GM21381 (cell line): Measurements from ENCODE around the gene PRAME.
"Not testable (repeated sequence)": the region's sequence is repeated elsewhere in the genome, so short reads cannot be mapped to it uniquely, and the experiment has no call there.

ENCODE experiments used
- ATAC-seq: cut with Tn5 transposase; IDR thresholded peaks from one replicate; pipeline ENCODE4 v1.9.1; 2021; ENCODE audit warnings: mild to moderate bottlenecking, moderate library complexity; ENCODE audit not compliant: unreplicated experiment

Gene PRAME, protein sequence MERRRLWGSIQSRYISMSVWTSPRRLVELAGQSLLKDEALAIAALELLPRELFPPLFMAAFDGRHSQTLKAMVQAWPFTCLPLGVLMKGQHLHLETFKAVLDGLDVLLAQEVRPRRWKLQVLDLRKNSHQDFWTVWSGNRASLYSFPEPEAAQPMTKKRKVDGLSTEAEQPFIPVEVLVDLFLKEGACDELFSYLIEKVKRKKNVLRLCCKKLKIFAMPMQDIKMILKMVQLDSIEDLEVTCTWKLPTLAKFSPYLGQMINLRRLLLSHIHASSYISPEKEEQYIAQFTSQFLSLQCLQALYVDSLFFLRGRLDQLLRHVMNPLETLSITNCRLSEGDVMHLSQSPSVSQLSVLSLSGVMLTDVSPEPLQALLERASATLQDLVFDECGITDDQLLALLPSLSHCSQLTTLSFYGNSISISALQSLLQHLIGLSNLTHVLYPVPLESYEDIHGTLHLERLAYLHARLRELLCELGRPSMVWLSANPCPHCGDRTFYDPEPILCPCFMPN

DNA sequence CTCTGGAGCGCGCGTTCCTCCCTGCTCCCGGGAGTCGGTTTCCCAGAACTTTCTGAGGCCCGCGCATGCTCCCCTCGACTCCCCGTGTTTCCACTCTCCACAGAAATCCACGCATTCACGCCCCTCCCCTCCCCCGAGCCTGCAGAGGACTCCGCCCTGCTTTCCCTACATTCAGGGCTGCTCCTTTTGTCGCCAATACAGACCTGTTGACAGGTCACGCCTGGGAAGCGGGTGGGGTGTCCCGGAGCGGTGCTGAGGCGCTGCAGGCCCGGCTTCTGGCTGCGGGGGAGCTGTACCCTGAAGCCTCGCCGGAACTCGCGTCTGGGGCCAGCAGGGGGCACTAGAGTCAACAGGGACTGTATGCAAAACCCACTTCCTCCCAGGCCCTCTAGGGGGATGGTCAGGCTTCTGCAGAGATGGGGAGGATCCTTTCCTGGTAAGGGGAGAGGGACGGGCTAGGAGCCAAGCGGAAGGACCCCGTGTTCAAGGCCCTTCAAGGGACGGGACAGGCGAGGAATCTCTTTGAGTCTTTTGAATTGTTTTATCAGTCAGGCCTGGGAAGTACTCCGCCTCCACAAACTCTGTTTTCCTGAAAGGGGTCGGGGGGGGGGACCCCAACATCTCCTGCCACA, at the start of gene PRAME:
Gene PRAME (minus strand): TSS at position 294 of the 632 bp plus-strand sequence. CDS start 2,433 bp downstream, outside the sequence.
- ATAC-seq = no peak

DNA sequence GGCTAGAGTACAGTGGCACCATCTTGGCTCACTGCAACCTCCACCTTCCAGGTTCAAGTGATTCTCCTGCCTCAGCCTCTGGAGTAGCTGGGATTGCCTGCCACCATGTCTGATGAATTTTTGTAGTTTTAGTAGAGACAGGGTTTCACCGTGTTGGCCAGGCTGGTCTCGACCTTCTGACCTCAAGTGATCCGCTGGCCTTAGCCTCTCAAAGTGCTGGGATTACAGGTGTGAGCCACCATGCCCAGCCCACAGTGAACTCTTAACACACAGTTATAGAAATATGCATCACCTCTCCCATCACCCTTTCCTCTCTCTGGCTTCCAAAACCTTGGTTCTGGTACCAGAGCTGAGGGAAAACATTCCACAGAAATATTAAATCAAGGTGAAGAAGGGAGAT, 49.0 kb upstream of the PRAME start:
- not testable (repeated sequence) for ATAC-seq

DNA sequence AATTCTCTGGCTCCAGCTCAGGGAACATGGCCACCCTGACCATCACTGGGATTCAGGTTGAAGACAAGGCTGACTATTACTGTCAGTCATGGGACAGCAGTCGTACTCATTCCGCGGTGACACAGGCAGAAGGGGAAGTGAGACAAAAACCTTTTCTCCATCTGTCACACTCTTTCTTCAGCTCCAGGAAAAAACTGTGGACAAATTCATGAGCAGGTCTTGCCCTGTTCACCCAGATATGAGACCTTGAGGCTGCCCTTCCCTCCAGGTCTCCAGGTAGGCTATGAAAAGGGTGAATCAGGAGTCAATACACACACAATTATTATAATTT, 46.0 kb upstream of the PRAME start:
- no peak for ATAC-seq

DNA sequence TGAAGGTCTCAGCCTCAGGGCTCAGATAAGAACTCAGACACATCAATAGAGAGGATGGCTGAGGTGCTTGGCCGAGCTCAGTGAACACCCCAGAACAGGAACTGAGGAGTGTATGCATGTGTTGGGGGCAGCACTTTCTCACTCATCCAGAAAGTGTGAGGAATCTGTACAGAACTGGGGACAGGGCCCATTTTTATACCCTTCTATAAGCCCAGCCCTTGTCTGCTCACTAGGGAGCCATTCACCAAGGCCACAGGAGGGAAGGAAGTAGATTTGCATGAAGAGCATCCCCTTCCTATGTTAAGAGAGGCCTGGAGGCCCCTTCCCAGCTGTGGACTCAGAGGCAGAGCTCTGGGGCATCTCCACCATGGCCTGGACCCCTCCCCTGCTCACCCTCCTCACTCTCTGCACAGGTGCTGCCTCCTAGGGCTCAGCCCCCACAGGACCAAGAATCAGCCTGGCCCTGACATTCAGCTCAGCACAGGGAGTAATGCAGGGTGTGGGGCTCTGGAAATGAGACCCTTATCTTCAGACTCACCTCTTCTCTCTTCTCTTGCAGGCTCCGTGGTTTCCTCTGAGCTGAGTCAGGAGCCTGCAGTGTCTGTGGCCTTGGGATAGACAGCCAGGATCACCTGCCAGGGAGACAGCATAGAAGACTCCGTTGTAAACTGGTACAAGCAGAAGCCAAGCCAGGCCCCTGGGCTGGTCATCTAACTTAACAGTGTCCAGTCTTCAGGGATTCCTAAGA, 45.4 kb upstream of the PRAME start:
- no peak for ATAC-seq

DNA sequence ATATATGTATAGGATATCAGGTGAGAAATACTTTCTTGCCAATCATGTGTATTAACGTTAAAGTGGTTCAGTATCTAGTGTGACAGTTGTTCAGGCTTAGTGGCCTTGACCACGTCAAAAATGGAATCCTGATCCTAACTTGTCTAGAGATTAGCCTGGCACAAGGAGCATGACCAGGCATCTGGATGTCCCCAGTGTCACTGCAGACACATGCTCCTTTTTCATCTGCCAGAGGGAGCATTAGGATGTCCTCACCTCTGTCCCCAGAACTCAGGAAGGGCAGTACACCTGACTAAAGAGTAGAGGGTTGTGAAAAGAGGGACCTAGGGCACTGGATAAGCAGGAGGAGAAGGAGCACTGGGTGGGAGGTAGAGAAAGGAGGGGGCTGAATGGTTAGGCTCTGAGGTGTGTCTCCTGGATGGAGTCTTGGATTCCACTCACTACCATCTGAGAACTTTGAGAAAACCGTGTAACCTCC, 44.4 kb upstream of the PRAME start:
- ATAC-seq = no peak

DNA sequence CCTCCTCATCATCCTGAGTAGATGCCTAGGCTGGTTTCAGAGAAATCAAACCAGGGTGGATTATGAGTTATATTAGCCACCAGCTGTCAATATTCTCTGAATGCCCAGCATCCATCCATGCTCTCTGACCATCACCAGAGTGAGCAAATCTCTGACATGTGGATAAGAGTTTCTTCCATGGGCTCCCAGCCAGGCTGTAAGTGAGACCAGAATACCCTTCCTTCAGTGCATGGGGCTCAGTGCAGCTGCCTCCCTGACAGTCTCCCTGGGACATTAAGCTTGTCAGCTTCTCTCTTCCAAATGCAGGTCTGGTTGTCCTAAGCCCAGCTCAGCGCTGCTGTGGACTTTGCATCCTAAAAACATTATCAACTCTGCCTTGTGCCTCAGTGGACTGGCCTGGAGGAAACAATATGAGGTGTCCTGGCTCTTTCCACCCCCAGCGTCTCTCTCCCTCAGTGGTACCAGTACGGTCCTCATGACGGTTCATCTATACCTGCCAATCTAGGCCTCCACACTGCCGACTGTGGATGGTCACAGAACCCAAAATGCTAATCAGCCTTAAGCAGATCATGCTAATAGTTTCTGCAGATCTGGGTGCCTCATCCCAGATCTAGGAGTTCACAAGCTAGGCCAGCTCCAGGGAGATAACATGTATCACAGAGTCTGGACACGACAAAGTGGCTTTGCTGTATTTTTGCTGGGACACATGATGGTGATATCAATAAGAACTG, 41.6 kb upstream of the PRAME start:
- ATAC-seq = no peak

DNA sequence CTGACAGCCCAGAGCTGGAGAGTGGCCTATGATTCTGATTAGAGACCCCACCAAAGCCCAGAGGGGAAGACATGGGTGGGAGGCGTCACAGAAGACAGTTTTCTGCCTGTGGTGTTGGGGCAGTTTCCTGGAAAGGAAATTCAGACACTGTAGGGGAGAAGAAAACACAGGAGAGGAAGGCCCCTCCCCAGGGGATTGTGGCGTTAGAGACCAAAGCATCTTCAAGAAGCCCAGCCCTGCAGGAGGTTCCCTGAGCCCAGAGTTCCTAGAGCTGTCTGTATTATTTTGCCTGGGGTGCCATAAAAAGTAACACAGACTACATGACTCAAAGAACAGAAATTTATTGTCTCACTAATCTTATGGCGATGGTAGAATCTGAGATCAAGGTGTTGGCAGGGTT, 40.2 kb upstream of the PRAME start:
- no peak for ATAC-seq

DNA sequence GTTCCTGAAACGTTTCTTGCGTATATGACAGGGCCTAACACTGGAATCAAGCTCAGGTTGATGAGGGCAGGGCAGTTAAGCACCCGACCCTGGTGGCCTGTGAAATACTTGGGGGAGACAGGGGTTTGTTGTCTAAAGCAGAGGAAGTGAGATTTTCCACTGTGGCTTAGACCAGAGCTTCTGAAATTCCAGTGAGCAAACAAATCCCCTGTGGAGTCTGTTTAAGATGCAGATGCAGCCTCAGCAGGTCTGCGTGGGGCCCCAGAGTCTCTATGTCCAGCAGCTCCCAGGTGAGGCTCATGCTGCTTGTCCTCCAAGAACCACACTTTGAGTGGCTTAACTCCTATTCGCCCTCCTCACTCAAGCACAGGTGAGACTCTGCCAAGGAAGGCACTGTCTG, 39.1 kb upstream of the PRAME start:
- ATAC-seq = no peak

DNA sequence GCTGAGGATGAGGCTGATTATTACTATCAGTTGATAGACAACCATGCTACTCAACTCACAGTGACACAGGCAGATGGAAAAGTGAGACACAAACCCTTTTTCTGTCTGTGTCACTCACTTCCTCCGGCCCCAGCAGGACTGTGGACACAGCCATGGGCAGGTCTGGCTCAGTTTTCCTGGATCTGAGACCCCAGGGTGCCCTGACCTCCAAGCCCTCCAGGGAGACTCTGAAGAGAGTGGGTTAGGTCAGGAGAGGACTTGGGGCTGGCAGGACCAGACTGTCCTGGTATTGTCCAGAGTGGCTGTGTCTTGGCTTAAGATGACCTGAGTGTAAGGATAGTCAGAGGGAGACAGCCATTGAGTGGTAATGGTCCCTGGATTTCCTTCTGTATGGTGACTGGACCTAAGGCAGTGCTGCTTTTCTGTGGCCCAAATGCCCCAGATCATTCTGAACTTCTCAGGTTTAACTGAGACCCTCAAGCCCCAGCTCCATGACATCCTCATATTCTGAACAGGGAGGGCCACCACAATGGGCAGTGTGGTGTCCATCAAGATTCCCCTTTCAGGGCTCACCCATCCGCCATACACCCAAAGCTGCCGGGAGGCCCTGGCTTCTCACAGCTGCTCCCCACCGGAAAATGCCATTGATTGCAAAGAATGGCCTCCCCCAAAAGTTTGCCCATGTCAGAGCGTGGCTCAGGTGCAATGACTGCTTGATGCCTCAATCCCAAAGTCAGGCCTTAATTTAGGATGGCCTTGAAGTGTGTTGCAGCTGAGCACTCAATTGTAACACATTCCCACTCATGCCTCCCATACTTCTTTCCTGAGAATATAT, 36.2 kb upstream of the PRAME start:
- ATAC-seq = no peak

DNA sequence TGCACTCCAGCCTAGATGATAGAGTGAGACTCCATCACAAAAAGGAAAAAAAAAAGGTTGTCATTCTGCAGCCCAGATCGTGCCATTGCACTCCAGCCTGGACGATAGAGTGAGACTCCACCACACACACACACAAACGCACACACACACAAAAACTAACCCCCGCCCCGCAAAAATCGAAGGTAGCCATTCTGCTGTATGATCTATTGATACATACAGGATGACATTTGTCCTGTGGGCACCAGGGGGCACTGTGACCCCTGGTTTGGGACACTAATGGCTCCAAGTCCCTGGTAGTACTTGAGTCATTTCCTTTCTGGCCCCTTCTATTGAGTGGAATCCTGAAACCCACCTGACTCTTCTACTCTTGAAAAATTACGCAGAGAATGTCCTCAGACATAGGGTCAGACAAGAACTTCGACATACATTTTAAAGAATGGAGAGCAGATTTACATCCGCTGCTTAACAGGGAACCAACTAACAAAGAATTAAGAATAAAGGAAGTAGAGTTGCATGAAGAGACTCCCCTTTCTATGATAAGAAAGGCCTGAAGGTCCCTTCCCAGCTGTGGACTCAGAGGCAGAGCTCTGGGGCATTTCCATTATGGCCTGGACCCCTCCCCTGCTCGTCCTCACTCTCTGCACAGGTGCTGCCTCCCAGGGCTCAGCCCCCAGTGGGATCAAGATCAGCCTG, 35.0 kb upstream of the PRAME start:
- ATAC-seq = no peak

DNA sequence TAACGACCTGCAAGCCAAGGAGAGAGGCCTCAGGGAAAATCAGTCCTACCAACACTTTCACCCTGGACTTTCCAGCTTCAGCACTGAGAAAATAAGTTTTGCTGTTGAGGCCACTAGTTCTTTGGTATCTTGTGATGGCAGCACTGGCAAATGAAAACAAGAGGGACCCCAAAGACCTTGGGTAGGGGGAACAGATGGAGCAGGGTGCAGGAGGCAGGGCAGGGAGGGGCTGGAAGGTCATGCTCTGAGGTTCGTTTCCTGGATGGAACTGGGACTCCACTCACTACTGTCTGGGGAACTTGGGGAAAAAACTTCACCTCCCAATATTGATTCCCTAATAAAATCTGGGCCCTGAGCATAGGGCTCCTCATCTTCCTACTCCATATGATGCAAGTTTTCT, 34.2 kb upstream of the PRAME start:
- no peak for ATAC-seq

DNA sequence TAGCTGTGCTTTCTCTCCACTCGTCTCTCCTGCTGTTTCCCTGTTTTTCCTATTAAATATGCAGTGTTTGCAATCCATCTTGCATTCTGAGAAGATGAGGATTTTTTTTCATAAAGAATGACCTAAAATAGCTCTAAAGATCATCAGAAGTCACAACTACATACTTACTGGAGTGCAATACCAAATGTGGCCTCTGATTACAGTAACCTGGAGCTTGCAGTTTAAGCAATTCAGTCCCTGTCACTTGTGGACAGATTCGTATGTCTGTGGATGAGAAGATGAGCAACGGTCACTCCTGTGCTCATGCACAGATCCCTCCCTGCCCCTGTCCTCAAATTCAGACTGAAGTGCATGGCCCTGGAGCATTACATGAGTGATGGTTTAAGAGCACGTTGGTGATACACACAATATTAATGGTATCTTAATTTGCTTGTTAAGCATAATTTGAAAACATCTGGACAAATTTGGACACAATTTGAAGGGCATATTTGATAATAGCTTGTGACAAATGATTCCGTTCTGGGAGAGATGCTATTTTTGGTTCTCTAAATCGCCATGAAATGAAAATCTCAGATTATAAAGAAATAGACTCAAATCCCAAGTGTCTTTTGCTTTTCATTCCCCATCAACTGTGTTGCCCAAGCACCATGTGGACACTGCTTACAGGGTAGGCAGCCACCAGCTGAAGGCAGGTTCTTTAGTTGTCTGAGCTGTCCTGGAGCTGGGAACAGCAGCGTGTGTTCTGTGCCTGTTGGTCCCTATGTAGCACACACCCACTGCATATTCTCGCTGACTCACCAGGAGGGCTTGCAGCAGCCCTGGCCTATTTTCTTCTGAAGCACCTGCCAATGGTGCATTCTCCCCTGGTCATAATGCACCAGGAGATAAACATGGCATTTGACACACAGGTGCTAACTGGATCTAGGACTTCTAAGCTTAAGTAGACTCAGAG, 32.6 kb upstream of the PRAME start:
- no peak for ATAC-seq

DNA sequence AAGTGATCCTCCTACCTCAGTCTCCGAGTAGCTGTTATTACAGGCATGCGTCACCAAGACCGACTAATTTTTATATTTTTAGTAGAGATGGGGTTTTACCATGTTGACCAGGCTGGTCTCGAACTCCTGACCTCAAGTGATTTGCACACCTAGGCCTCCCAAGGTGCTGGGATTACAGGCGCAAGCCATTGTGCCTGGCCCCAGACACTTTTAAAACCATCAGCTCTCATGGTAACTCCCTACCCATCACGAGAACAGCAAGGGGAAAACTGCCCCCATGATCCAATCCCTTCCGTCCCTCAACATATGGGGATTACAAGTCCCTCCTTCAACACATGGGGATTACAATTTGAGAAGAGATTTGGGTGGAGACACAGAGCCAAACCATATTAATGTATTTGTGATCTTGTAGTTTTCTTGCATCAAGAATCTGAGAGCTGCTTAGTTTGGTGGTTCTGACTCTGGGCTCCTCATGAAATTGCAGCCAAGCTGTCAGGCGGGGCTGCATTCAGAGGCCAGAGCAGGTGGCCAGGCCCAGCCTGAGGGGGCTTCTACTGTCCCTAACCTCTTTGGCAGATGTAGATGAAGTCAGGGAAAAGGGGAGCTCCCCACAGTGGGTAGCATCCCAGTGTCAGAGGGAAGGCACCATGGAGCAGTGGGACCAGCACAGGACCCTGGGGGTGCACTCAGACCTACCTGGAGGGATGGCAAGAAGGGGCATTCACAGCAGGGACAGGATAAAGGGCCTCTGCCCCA, 31.2 kb upstream of the PRAME start:
- ATAC-seq = no peak

DNA sequence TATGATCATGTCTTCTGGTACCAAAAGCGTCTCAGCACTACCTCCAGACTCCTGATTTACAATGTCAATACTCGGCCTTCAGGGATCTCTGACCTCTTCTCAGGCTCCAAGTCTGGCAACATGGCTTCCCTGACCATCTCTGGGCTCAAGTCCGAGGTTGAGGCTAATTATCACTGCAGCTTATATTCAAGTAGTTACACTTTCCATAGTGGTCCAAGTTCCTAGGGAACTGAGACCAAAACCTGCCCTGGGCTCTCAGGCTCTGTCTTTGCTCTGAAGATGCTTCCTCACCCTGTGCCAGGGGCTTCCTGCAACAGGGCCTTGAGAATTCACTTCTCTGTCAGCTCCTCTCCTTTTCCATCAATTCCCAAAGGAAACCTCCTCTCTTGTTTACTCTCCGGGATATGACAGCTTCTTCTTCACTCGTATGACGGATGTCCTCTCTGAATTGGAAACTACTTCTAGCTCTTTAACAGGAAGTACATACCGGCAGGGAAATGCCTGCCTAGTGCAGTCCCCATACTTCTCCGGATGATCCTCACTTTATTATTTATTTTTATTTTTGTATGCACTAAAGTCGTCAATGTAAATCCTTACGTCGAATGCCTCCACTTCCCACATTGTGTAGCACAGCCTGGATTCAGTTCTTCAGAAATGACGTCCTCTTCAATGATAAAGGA, 29.6 kb upstream of the PRAME start:
- no peak for ATAC-seq

DNA sequence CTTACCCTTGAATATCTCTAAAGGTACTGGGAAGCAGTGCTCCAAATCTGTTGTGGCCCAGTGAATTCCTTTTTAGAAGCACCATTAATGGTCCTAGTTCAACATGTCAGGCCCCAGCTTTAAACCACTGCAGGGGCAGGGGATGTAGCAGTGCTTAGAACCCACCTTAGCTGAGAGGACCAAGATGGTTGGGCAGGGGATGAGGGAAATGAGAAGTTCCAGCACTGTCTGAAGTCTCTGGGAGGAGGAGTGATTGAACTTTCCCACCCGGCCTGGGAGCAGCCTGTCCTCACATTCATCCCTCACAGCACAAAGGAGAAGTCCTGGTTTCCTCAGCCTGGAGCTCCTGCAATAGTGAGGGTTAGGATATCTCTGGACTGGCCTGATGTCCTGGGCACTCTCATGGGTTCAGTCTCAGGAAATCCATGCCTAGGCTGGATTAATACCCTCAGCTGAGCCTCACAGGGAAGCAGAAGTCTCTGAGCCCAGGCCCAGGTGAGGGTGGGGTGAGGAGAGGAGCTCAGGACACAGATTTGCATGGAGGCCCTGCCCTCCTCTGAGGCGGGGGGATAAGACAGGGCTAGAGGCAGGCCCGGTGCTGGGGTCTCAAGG, 28.6 kb upstream of the PRAME start:
- no peak for ATAC-seq

DNA sequence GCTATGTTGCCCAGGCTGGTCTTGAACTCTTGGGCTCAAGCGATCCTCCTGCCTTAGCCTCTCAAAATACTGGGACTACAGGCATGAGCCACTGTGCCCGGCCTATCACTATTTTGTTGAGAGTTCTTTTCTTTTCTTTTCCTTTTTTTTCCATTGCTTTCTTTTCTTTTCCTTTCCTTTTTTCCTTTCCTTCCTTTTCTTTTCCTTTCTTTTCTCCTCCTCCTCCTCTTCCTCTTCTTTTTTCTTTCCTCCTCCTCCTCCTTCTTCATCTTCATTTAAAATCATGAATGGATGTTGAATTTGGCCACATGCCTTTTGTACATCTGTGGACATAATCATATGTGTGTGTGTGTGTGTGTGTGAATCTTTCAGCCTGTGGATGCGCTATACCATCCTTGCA, 25.7 kb upstream of the PRAME start:
- ATAC-seq = no peak

DNA sequence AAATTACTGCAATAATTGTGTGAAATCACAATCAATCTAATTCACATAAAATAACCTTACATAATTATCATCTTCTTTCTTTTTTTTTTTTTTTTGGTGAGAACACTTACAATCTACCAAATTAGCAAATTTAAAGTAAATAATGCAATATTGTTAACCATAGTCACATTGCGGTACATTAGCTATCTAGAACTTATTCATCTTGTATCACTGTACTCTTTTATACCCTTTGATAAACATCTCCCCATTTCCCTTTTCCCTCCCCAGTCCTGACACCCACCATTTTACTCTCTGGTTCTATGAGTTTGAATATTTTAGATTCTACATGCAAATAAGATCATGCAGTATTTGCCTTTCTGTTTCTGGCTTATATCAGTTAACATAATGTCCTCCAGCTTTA, 24.0 kb upstream of the PRAME start:
- ATAC-seq = no peak
